Kidney (tissue), 14 donors: Measurements from ENCODE around the gene P2RX1. TPM values are rescaled to one million over a fixed set of nuclear protein-coding genes. Genes with fewer than 3 reads are reported as not detected.

ENCODE experiments used
- DNase-seq, 5 donors: peaks; one replicate each; pipeline ENCODE4 v3.0.0-alpha.2; 2013 to 2020
- FAIRE-seq: peaks from 2 replicates; lab custom pipeline; 2012; peaks lifted over from hg19 to GRCh38; lab: Jason Lieb, UNC
- H3K27ac ChIP-seq, 2 donors: one replicate each; pipeline ENCODE4 v1.7.0; 2013; ENCODE audit warnings: low read depth in 2 of 2, low read length in 2 of 2, inconsistent platforms in 1 of 2
- H3K27me3 ChIP-seq: one replicate; pipeline ENCODE4 v1.7.1; 2013; ENCODE audit warnings: low read length, inconsistent platforms; ENCODE audit not compliant: control insufficient read depth, insufficient read depth
- H3K36me3 ChIP-seq, 3 donors: one replicate each; pipeline versions ENCODE4 v1.7.0 to v1.7.1; 2013; ENCODE audit warnings: low read length in 3 of 3, control low read depth in 1 of 3, inconsistent platforms in 1 of 3; ENCODE audit not compliant: insufficient read depth in 3 of 3, control insufficient read depth in 2 of 3
- H3K4me1 ChIP-seq, 3 donors: one replicate each; pipeline versions ENCODE4 v1.7.0 to v1.7.1; 2013; ENCODE audit warnings: low read length in 3 of 3, inconsistent platforms in 1 of 3, low read depth in 1 of 3; ENCODE audit not compliant: control insufficient read depth in 2 of 3, insufficient read depth in 2 of 3
- H3K4me3 ChIP-seq, 3 donors: one replicate each; pipeline versions ENCODE4 v1.7.0 to v1.8.1; 2013; ENCODE audit warnings: low read length in 3 of 3, control low read depth in 1 of 3, inconsistent platforms in 1 of 3
- H3K9ac ChIP-seq, 3 donors: one replicate each; pipeline versions ENCODE4 v1.7.0 to v1.7.1; 2013; ENCODE audit warnings: low read length in 3 of 3, control low read depth in 1 of 3, inconsistent platforms in 1 of 3
- H3K9me3 ChIP-seq, 3 donors: one replicate each; pipeline versions ENCODE4 v1.7.0 to v1.7.1; 2013; ENCODE audit warnings: low read length in 3 of 3, control low read depth in 1 of 3, inconsistent platforms in 1 of 3; ENCODE audit not compliant: control insufficient read depth in 2 of 3, insufficient read depth in 1 of 3
- CTCF ChIP-seq: IDR thresholded peaks from 3 replicates; pipeline ENCODE4 v1.5.1; 2012; ENCODE audit warnings: mild to moderate bottlenecking, moderate library complexity, borderline replicate concordance; ENCODE audit not compliant: insufficient read depth; ENCODE audit errors: extremely low read depth
- intact Hi-C: fragments of 100-400 bp; cut with DNase I; formaldehyde crosslinking; loops from one replicate; pipeline ENCODE4 v1.11.1; 2022
- polyA plus RNA-seq: library from polyadenylated mRNA; stranded (reverse); fragments of 350-450 nt; fragmentation: Illumina TruSeq; extraction: RNeasy Lipid Tissue Mini Kit (QIAGEN cat#74804); gene quantifications from one replicate; pipeline ENCODE4 v1.2.3, GENCODE V29; 2014; ENCODE audit warnings: low read depth, low replicate concordance; ENCODE audit not compliant: insufficient read depth
- total RNA-seq: library from RNA; stranded (reverse); fragmentation: NEBNext Ultra II Directional; extraction: Animal tissue kit (Norgen Biotek cat#: 25700); gene quantifications from one replicate; pipeline ENCODE4 v1.2.1, GENCODE V29; 2021
- donor health status: control.
- donor health status: control.
- donor health status: control.
- donor health status: control.
- donor health status: control.
- donor health status: DM: yes; HTN: yes; CAD: no.
- donor health status: Normal renal cell carcinoma (clear cell type).

Gene P2RX1
- total and polyA plus RNA-seq, 2 donors from 2014 or later = 3.1 to 11.2 TPM

GRCh38 chr17:3954086-3954485, 37.8 kb upstream of the P2RX1 start:
- Histone ChIP-seq H3K27me3 (no peaks in the 10 kb centered on the region), H3K27ac (no peak overlapping the region), H3K4me1 (no peaks in the 10 kb centered on the region), H3K4me3 (no peak overlapping the region), H3K9ac (no peak overlapping the region), H3K9me3 (no peaks in the 10 kb centered on the region), H3K36me3 (no peaks in the 10 kb centered on the region)
- FAIRE-seq (no peak), DNase-seq (peak in 1 of 5 donors; percentile 67)
- no peak for TF ChIP-seq CTCF
- intact Hi-C loops = no loop called here

GRCh38 chr17:3953542-3953941, 37.3 kb upstream of the P2RX1 start:
- no peak for TF ChIP-seq CTCF
- Histone ChIP-seq H3K4me1 (no peaks in the 10 kb centered on the region), H3K9me3 (no peaks in the 10 kb centered on the region), H3K9ac (no peak overlapping the region), H3K36me3 (no peaks in the 10 kb centered on the region), H3K4me3 (no peak overlapping the region), H3K27ac (no peak overlapping the region), H3K27me3 (no peaks in the 10 kb centered on the region)
- DNase-seq = peak in 1 of 5 donors; percentile 63
- no peak for FAIRE-seq
- intact Hi-C loops = no loop called here

GRCh38 chr17:3952186-3952585, 35.9 kb upstream of the P2RX1 start:
- Histone ChIP-seq H3K27ac (no peak overlapping the region), H3K9ac (no peak overlapping the region), H3K4me3 (no peak overlapping the region), H3K36me3 (no peaks in the 10 kb centered on the region), H3K4me1 (no peaks in the 10 kb centered on the region), H3K27me3 (no peaks in the 10 kb centered on the region), H3K9me3 (no peaks in the 10 kb centered on the region)
- FAIRE-seq (no peak), DNase-seq (no peak)
- intact Hi-C loops = no loop called here
- no peak for TF ChIP-seq CTCF

GRCh38 chr17:3951420-3951819, 35.2 kb upstream of the P2RX1 start:
- H3K9ac ChIP-seq = no peak overlapping the region
- FAIRE-seq = no peak
- H3K36me3 ChIP-seq = no peaks in the 10 kb centered on the region
- intact Hi-C loops = no loop called here
- H3K27me3 ChIP-seq = no peaks in the 10 kb centered on the region
- peak in 1 of 5 donors; percentile 71 for DNase-seq
- H3K4me1 ChIP-seq = no peaks in the 10 kb centered on the region
- no peaks in the 10 kb centered on the region for H3K9me3 ChIP-seq
- no peak overlapping the region for H3K4me3 ChIP-seq
- TF ChIP-seq CTCF = no peak
- no peak overlapping the region for H3K27ac ChIP-seq
